Coronary artery (tissue), 2 donors: Measurements from ENCODE around the gene KIAA0408.
A peak's percentile ranks its signal among the peaks of the same experiment; 100 is the strongest.

ENCODE experiments used
- DNase-seq: peaks from one replicate; pipeline ENCODE4 v3.0.0-alpha.2; 2017; ENCODE audit warnings: low spot score
- H3K27ac ChIP-seq, 2 donors: fragments of 200-600 bp; sonication (generic); one replicate each; pipeline ENCODE4 v1.5.1; 2016 to 2019
- H3K4me3 ChIP-seq: fragments of 200-600 bp; sonication (generic); 2 replicates; pipeline ENCODE4 v1.5.1; 2016; ENCODE audit warnings: mild to moderate bottlenecking, moderate library complexity
- CTCF ChIP-seq: fragments of 200-600 bp; sonication (generic); IDR thresholded peaks from one replicate; pipeline ENCODE4 v1.5.1; 2019; ENCODE audit warnings: antibody characterized with exemption

Gene KIAA0408

GRCh38 chr6:127464161-127464880 is 5.1 kb upstream of the KIAA0408 start:
- H3K4me3 ChIP-seq, result peak overlapping the region; percentile 13
- TF ChIP-seq CTCF, result no peak
- no peak for DNase-seq
- peak overlapping the region; percentile 68 to 75 for H3K27ac ChIP-seq

DNA sequence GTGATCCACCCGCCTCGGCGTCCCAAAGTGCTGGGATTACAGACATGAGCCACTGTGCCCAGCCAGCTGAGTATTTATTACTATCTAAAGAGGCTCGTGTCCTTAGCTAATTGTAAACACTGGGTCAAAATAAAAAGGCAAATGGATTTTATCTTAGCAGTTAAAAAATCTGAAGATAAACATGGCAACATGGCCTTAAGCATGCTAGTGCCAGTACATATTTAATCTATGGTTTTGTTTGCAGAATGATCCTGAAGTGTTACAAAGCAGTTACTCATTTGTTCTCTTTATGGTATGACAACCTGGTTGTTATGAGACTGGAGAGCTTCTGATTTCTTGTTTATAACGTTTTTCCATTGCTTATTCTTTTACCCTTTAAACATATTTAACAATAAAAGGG is 3.9 kb upstream of the KIAA0408 start:
- no peak for TF ChIP-seq CTCF
- DNase-seq, result no peak
- Histone ChIP-seq H3K27ac (peak overlapping the region; percentile 65 to 68), H3K4me3 (no peak overlapping the region)

GRCh38 chr6:127462376-127462775 is 3.2 kb upstream of the KIAA0408 start:
- Histone ChIP-seq H3K4me3 (no peak overlapping the region), H3K27ac (no peak overlapping the region)
- DNase-seq, result no peak
- no peak for TF ChIP-seq CTCF

DNA sequence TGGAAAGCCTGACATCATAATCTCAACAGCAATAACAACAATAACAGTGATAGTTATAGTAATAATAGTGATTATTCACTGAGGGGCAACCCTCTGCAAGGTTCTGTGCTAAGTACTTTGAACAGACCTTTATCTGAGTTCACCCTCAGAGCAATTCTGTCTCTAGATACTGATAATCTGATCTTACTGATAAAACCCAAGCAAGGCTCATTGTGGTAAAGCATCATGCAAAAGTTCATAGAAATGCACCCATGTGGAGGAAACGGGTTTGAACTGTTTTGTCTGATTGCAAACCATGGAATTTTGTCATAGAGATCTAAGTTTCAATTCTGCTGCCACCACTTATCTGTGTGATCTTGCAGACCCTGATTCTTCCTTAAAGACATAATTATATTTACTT is 1.3 kb upstream of the KIAA0408 start:
- no peak for TF ChIP-seq CTCF
- Histone ChIP-seq H3K27ac (no peak overlapping the region), H3K4me3 (no peak overlapping the region)
- DNase-seq, result no peak

GRCh38 chr6:127458817-127459216 is 372 bp downstream of the KIAA0408 start:
- TF ChIP-seq CTCF, result no peak
- H3K4me3 ChIP-seq, result peak overlapping the region; percentile 66
- H3K27ac ChIP-seq, result peak overlapping the region; percentile 80 to 88
- DNase-seq, result no peak

GRCh38 chr6:127458222-127458621 is 967 bp downstream of the KIAA0408 start:
- DNase-seq, result no peak
- H3K4me3 ChIP-seq, result peak overlapping the region; percentile 66
- H3K27ac ChIP-seq, result peak overlapping the region; percentile 39 to 88
- no peak for TF ChIP-seq CTCF

DNA sequence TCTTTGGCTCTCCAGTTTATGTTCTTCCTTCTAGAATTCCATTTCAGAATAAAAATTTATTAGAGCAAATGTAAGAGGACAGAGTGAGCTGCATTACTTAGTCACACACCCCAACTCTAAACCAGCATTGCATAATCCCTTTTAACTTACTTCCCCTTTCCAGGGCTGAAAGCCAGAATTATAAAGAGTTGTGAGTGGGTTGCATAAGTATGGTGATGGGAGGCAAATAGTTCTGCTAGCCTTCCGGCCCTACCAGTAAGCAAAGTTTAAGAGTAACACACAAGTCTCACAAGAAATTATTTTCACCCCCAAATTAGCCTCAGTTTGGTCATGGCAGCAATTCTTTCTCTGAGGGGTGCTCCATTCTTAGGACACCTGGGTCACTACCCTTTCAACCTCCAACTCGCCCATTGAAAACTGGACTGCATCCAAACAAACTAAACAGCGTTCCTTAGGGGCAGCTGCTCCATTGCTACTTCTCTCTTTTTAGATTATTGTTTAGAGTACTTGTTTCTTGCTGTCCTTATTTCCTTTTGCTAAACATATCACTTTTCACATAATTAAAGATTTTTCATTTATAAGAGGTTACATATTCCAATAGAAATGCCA is 1.6 kb downstream of the KIAA0408 start:
- TF ChIP-seq CTCF, result no peak
- Histone ChIP-seq H3K4me3 (peak overlapping the region; percentile 66), H3K27ac (peak overlapping the region; percentile 39 to 69)
- no peak for DNase-seq
